ENCODE results near the gene MAN1C1. TPM values are rescaled to one million over a fixed set of nuclear protein-coding genes. Genes with fewer than 3 reads are reported as not detected.

The MAN1C1 gene
- total and polyA plus RNA-seq, 8 donors: 2.1 to 9.2 (median 4.0) TPM

- H3K36me3 ChIP-seq: peaks cover 0 to 8% (median 0%) of the 10 kb centered on the region in 3 donors
- ATAC-seq (no peak), DNase-seq (peak in 1 of 6 donors; percentile 9), FAIRE-seq (no peak)
- no peak overlapping the region for H3K4me3 ChIP-seq
- intact Hi-C loops (cut with DNase I): no loop called here
- H3K27ac ChIP-seq: no peak overlapping the region
- 89 to 92% methylated on average over 18 of the region's 18 CpGs for WGBS, 2 donors
- TF ChIP-seq, protein P1, sequence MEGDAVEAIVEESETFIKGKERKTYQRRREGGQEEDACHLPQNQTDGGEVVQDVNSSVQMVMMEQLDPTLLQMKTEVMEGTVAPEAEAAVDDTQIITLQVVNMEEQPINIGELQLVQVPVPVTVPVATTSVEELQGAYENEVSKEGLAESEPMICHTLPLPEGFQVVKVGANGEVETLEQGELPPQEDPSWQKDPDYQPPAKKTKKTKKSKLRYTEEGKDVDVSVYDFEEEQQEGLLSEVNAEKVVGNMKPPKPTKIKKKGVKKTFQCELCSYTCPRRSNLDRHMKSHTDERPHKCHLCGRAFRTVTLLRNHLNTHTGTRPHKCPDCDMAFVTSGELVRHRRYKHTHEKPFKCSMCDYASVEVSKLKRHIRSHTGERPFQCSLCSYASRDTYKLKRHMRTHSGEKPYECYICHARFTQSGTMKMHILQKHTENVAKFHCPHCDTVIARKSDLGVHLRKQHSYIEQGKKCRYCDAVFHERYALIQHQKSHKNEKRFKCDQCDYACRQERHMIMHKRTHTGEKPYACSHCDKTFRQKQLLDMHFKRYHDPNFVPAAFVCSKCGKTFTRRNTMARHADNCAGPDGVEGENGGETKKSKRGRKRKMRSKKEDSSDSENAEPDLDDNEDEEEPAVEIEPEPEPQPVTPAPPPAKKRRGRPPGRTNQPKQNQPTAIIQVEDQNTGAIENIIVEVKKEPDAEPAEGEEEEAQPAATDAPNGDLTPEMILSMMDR (IDR thresholded peaks at IDR 0.05): no peak
- H3K9me3 ChIP-seq: no peaks in the 10 kb centered on the region
- H3K4me1 ChIP-seq: no peaks in the 10 kb centered on the region
- no peaks in the 10 kb centered on the region for H3K27me3 ChIP-seq
Observed at GRCh38 chr1:25569597-25570396, 46.8 kb upstream of the MAN1C1 start.

- no peak for DNase-seq
- TF ChIP-seq, protein P1 (IDR thresholded peaks at IDR 0.05): no peak
- ATAC-seq: no peak
Observed at GRCh38 chr1:25570798-25571521, 45.6 kb upstream of the MAN1C1 start.

DNA sequence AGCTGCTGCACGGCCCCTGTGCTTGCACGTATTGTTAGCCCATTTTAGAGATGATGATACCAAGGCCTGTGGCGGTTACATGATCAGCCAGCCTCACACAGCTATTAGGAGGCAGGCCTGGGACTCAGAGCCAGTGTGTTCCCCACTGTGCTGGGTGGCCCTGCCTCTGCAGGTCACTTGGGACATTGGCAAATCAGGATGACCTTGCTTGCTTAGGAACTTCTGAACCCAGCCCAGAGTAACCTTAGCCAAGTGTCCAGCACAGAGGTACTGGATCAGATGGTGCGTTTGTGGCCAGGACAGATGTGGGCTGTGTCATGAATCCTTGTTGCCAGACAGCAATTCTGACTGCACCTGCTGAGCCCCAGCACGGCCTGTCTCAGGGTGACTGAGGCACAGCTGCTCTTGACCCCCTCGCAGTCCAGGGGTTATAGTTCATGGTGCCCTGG lies 45.0 kb upstream of the MAN1C1 start:
- DNase-seq: peak in 2 of 6 donors; percentile 12 to 38
- H3K4me1 ChIP-seq: no peaks in the 10 kb centered on the region
- 55 to 67% methylated on average over 6 of the region's 6 CpGs for WGBS, 2 donors

More at GRCh38 chr1:25570798-25571521, 45.6 kb upstream of the MAN1C1 start:
- no peak overlapping the region for H3K4me3 ChIP-seq
- H3K36me3 ChIP-seq: no peaks in the 10 kb centered on the region
- FAIRE-seq: no peak
- no peaks in the 10 kb centered on the region for H3K9me3 ChIP-seq
- intact Hi-C loops (cut with DNase I): no loop called here
- no peaks in the 10 kb centered on the region for H3K4me1 ChIP-seq
- H3K27me3 ChIP-seq: no peaks in the 10 kb centered on the region
- WGBS, 2 donors: 72 to 74% methylated on average over 12 of the region's 12 CpGs
- no peak overlapping the region for H3K27ac ChIP-seq

DNA sequence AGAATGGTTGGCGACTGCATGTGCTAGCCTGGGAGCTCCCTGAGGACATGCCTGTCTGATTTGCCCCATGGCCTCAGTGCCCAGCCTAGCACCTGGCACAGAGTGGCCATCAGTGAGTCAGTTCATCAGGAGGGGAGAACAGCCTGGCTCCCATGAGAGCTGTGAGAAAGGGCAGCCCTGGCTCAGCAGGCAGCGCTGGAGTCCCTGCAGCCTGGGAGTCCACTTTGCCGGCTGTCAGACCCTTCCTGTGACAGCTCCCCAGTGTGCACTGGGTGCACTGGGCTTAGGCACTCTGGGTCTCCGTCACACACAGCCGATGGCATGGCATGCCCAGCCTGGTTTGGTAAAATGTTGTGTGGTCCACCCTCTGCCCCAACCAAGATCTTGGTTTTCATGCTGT lies 44.5 kb upstream of the MAN1C1 start:
- Histone ChIP-seq H3K27ac (no peak overlapping the region), H3K4me1 (no peaks in the 10 kb centered on the region), H3K27me3 (no peaks in the 10 kb centered on the region), H3K36me3 (no peaks in the 10 kb centered on the region), H3K4me3 (no peak overlapping the region), H3K9me3 (no peaks in the 10 kb centered on the region)
- intact Hi-C loops (cut with DNase I): no loop called here
- FAIRE-seq (no peak), ATAC-seq (peak in 1 of 4 donors; percentile 5), DNase-seq (peak in 2 of 6 donors; percentile 17 to 32)
- 78 to 81% methylated on average over 5 of the region's 5 CpGs for WGBS, 2 donors
- TF ChIP-seq, protein P1 (IDR thresholded peaks at IDR 0.05): no peak

More for the DNA sequence above, 45.0 kb upstream of the MAN1C1 start:
- no peak for FAIRE-seq
- Histone ChIP-seq H3K27ac (no peak overlapping the region), H3K9me3 (no peaks in the 10 kb centered on the region), H3K36me3 (no peaks in the 10 kb centered on the region), H3K4me3 (no peak overlapping the region), H3K27me3 (no peaks in the 10 kb centered on the region)
- intact Hi-C loops (cut with DNase I): no loop called here
- ATAC-seq: no peak
- TF ChIP-seq, protein P1 (IDR thresholded peaks at IDR 0.05): no peak

Measured in pancreas (tissue), 10 donors.